Measurements from ENCODE around the gene GALNT16. TPM values are rescaled to one million over a fixed set of nuclear protein-coding genes. Genes with fewer than 3 reads are reported as not detected.

GALNT16 gene
- total and polyA plus RNA-seq, 2 of the 8 experiments (the other 6 are each of a cell fraction or from before 2014, with no cell fraction given), result 5.4 to 6.3 TPM

GRCh38 chr14:69267492-69267891, 7.5 kb downstream of the GALNT16 start:
- Histone ChIP-seq H2BK15ac (ENCODE audit: low read length) (no peak overlapping the region), H2BK120ac (replicated peaks; ENCODE audit: low read depth, low read length) (no peak overlapping the region), H4K91ac (replicated peaks; ENCODE audit: insufficient read length, low read length) (no peak overlapping the region), H3K36me3 (ENCODE audit: control insufficient read depth in 2 of 4, insufficient read depth in 4 of 4, low read length in 3 of 4) (no peaks in the 10 kb centered on the region; a peak in 1 of 8 replicates), H3K79me2 (ENCODE audit: control insufficient read depth in 1 of 2, insufficient read depth in 2 of 2, low read length in 2 of 2) (no peaks in the 10 kb centered on the region), H3K9ac (replicated peaks in 1 of 4; ENCODE audit: extremely low read depth in 1 of 4, low read depth in 3 of 4, low read length in 3 of 4) (no peak overlapping the region), H2BK20ac (ENCODE audit: low read length) (no peak overlapping the region), H3K27ac (ENCODE audit: low read depth, low read length) (no peak overlapping the region), H2AK5ac (ENCODE audit: low read depth, low read length) (no peak overlapping the region), H4K8ac (ENCODE audit: extremely low read depth, insufficient read depth, low read length) (no peak overlapping the region), H2BK5ac (ENCODE audit: low read depth, low read length) (no peak overlapping the region), H3K4me3 (ENCODE audit: extremely low read depth in 1 of 4, insufficient read depth in 2 of 4, low read depth in 3 of 4, low read length in 4 of 4) (no peak overlapping the region), H3K4me1 (replicated peaks in 1 of 4; ENCODE audit: control insufficient read depth in 3 of 4, insufficient read depth in 4 of 4, low read length in 3 of 4) (peaks cover 0 to 5% (median 0%) of the 10 kb centered on the region in 4 experiments; a peak in 3 of 7 replicates), H2BK12ac (ENCODE audit: low read depth, low read length) (no peak overlapping the region), H3K79me1 (ENCODE audit: low read depth, low read length) (no peaks in the 10 kb centered on the region; the same call in 1 of the 2 replicates), H3K23ac (ENCODE audit: insufficient read length) (no peak overlapping the region), H3K4me2 (ENCODE audit: insufficient read depth in 1 of 2, low read depth in 2 of 2, low read length in 2 of 2) (no peak overlapping the region), H3K9me3 (ENCODE audit: insufficient read depth in 2 of 2, low read depth in 1 of 2, low read length in 1 of 2) (no peaks in the 10 kb centered on the region), H3K56ac (replicated peaks; ENCODE audit: insufficient read length, low read depth, low read length) (no peak overlapping the region), H3K27me3 (replicated peaks in 1 of 4; ENCODE audit: control insufficient read depth in 3 of 4, extremely low read depth in 1 of 4, insufficient read depth in 3 of 4, low read length in 3 of 4) (peaks cover 0 to 2% (median under 1%) of the 10 kb centered on the region in 4 experiments; a peak in 2 of 7 replicates), H4K20me1 (replicated peaks in 1 of 2; ENCODE audit: control insufficient read depth in 1 of 2, insufficient read depth in 2 of 2, low read length in 2 of 2) (peaks cover 0 to 7% of the 10 kb centered on the region in 2 experiments), H4K5ac (ENCODE audit: insufficient read length, low read depth, low read length) (no peak overlapping the region), H2AFZ (ENCODE audit: low read length) (no peak overlapping the region), H3K23me2 (ENCODE audit: low read depth, low read length) (peaks cover 9% of the 10 kb centered on the region; the same call in 1 of the 2 replicates), H3K18ac (ENCODE audit: extremely low read depth, low read length) (no peak overlapping the region), H3K14ac (ENCODE audit: insufficient read length) (no peak overlapping the region), H3K4ac (replicated peaks; ENCODE audit: insufficient read length, low read depth, low read length) (no peak overlapping the region)
- CTCF ChIA-PET (ENCODE audit: partially characterized antibody), result interaction anchor here (1.0 to 2.1 kb wide), 6 partner anchors 8 to 207 kb away, joined by 4 to 9 read pairs (median 4); partner anchors contain the start of gene GALNT16
- WGBS, 2 experiments (ENCODE audit: extremely low coverage in 1 of 2, insufficient coverage in 1 of 2, insufficient read length in 1 of 2, insufficient replicate concordance in 2 of 2, low coverage in 1 of 2, low lambda C conversion rate in 2 of 2, missing lambda C conversion rate in 1 of 2), result 85% methylated on average over 4 of the region's 4 CpGs; no CpG with 5 or more reads in 1 of the 2 experiments
- no peak for TF ChIP-seq RBBP5 (IDR thresholded peaks at IDR 0.05; ENCODE audit: borderline replicate concordance, low read depth, low read length)
- no peak for TF ChIP-seq RFX5 (IDR thresholded peaks at IDR 0.05; ENCODE audit: borderline replicate concordance, low read depth, low read length)
- FAIRE-seq, result no peak
- DNase-seq (ENCODE audit: low read depth in 1 of 2, low spot score in 2 of 2), result no peak
- POLR2A ChIA-PET (ENCODE audit: partially characterized antibody), result interaction anchor here (1.6 kb wide), 1 partner anchor 113 kb away, joined by 3 read pairs; no protein-coding TSS in a partner anchor

All from H1 (cell line).